Caco-2 (cell line): ENCODE measurements around the gene MT1HL1. TPM values are rescaled to one million over a fixed set of nuclear protein-coding genes. Genes with fewer than 3 reads are reported as not detected.

Experiments
- BruUV-seq: library from RNA; stranded (reverse); fragments of 400-500 nt; replicated peaks from 2 replicates; lab custom pipeline; 2021; lab: Mats Ljungman, UMichigan
- CTCF ChIA-PET: fragments of 300-600 bp; sonication (Branson Sonifier 250); formaldehyde crosslinking; loops from one replicate; lab custom pipeline; 2022; ENCODE audit warnings: antibody characterized with exemption; lab: Charles Lee
- POLR2A ChIA-PET: fragments of 300-600 bp; sonication (Branson Sonifier 250); formaldehyde crosslinking; loops from one replicate; lab custom pipeline; 2022; ENCODE audit warnings: antibody characterized with exemption; lab: Charles Lee
- DNase-seq, 2 experiments: peaks; one replicate each; pipeline versions ENCODE4 v3.0.0 to v3.0.0-alpha.2; 2020 to 2022
- H3K27me3 ChIP-seq: replicated peaks from 2 replicates; pipeline ENCODE4 v1.6.0; 2011; ENCODE audit warnings: low read length; ENCODE audit not compliant: control insufficient read depth, insufficient read depth
- H3K36me3 ChIP-seq: 2 replicates; pipeline ENCODE4 v1.5.1; 2011; ENCODE audit warnings: low read length; ENCODE audit not compliant: control insufficient read depth, insufficient read depth
- H3K4me1 ChIP-seq: fragments of 250-450 bp; sonication (Bioruptor Pico); 2 replicates; pipeline ENCODE4 v1.5.1; 2020; ENCODE audit warnings: mild to moderate bottlenecking
- H3K4me3 ChIP-seq: 2 replicates; pipeline ENCODE4 v1.5.1; 2011; ENCODE audit warnings: low read depth, mild to moderate bottlenecking, control low read depth, low read length
- H3K9me3 ChIP-seq: fragments of 250-450 bp; sonication (Bioruptor Pico); 2 replicates; pipeline ENCODE4 v1.5.1; 2020; ENCODE audit warnings: mild to moderate bottlenecking, moderate library complexity
- H3K27ac Mint-ChIP-seq: one replicate; pipeline ENCODE4 v1.8.0; 2022; ENCODE audit warnings: mixed read lengths; ENCODE audit not compliant: unreplicated experiment
- H3K27me3 Mint-ChIP-seq: one replicate; pipeline ENCODE4 v1.8.0; 2022; ENCODE audit warnings: mixed read lengths; ENCODE audit not compliant: insufficient read depth, unreplicated experiment
- H3K36me3 Mint-ChIP-seq: one replicate; pipeline ENCODE4 v1.8.0; 2022; ENCODE audit warnings: mild to moderate bottlenecking, mixed read lengths; ENCODE audit not compliant: insufficient read depth, unreplicated experiment
- H3K4me1 Mint-ChIP-seq: one replicate; pipeline ENCODE4 v1.8.0; 2022; ENCODE audit warnings: low read depth, mixed read lengths; ENCODE audit not compliant: unreplicated experiment
- H3K4me3 Mint-ChIP-seq: one replicate; pipeline ENCODE4 v1.8.0; 2022; ENCODE audit warnings: mild to moderate bottlenecking, moderate library complexity, mixed read lengths; ENCODE audit not compliant: unreplicated experiment
- H3K9me3 Mint-ChIP-seq: one replicate; pipeline ENCODE4 v1.8.0; 2022; ENCODE audit warnings: mixed read lengths; ENCODE audit not compliant: unreplicated experiment
- intact Hi-C: fragments of 100-400 bp; cut with micrococcal nuclease; formaldehyde crosslinking; loops from one replicate; pipeline ENCODE4 v1.10.0; 2022; ENCODE audit not compliant: unreplicated experiment
- total RNA-seq: library from RNA; stranded (reverse); gene quantifications from 2 replicates; pipeline ENCODE4 v1.2.3, GENCODE V29; 2022
- TF ChIP-seq, protein P1 (sequence below), 2 experiments: fragments of 200-600 bp in 1 of 2; IDR thresholded peaks; 1 replicate in 1 of 2; 2 replicates in 1 of 2; pipeline versions ENCODE4 v1.5.1 to v1.8.0; 2011 to 2022; ENCODE audit warnings: antibody characterized with exemption in 1 of 2, control low read depth in 1 of 2, inconsistent platforms in 1 of 2, low read depth in 1 of 2, low read length in 1 of 2, mild to moderate bottlenecking in 1 of 2, moderate library complexity in 1 of 2; ENCODE audit not compliant: insufficient read depth in 1 of 2, severe bottlenecking in 1 of 2, unreplicated experiment in 1 of 2

The MT1HL1 gene
- total RNA-seq, 1 experiment from 2014 or later: not detected

DNA sequence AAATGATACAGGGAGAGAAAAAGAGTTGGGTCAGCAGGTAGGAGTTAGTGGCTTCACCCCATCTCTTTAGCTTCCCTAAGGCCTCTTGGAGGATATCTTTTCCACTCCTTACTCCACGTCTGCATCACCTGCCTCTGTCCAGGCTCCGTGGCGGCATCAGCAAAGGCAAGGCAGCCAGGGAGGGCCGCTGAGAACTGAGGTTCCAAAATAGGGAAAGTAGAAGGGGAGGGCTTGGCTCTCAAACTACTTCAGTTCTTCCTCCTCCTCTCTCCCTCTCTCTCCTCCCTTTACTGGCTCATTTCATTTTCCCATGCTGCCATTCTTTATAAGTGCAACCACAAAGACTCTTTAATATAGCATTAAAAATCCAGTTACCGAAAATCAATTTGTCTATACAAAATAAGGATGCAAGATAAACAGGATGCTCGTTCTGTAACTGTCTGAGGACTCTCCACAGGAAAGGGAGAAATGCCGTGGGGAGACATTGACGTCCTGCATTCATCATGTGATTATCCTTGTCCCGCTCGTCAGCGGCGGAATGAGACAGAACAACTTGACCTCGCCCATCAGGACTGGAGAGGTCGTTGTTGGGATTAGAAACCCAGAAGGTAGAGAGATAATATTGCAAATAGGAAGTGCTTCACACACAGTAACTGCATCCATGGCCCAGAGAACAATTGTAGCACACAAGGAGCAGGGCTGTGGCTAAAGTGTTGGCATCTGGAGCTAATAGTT, 3.1 kb upstream of the MT1HL1 start:
- BruUV-seq: no TSS peak
- H3K4me3 ChIP-seq: no peak overlapping the region
- intact Hi-C loops: no loop called here
- Mint-ChIP-seq H3K27ac (no peak overlapping the region), H3K36me3 (no peaks in the 10 kb centered on the region), H3K9me3 (no peaks in the 10 kb centered on the region), H3K27me3 (peaks cover 17% of the 10 kb centered on the region), H3K4me1 (no peaks in the 10 kb centered on the region), H3K4me3 (no peak overlapping the region)
- ChIA-PET CTCF (interaction anchor here (0.5 to 0.6 kb wide), 2 partner anchors 174 to 1408 kb away, joined by 3 read pairs; no protein-coding TSS in a partner anchor), POLR2A (no interaction called here)
- H3K27me3 ChIP-seq: no peaks in the 10 kb centered on the region
- DNase-seq: no peak
- no peaks in the 10 kb centered on the region for H3K4me1 ChIP-seq
- no peaks in the 10 kb centered on the region for H3K9me3 ChIP-seq
- H3K36me3 ChIP-seq: no peaks in the 10 kb centered on the region
- TF ChIP-seq, protein P1, sequence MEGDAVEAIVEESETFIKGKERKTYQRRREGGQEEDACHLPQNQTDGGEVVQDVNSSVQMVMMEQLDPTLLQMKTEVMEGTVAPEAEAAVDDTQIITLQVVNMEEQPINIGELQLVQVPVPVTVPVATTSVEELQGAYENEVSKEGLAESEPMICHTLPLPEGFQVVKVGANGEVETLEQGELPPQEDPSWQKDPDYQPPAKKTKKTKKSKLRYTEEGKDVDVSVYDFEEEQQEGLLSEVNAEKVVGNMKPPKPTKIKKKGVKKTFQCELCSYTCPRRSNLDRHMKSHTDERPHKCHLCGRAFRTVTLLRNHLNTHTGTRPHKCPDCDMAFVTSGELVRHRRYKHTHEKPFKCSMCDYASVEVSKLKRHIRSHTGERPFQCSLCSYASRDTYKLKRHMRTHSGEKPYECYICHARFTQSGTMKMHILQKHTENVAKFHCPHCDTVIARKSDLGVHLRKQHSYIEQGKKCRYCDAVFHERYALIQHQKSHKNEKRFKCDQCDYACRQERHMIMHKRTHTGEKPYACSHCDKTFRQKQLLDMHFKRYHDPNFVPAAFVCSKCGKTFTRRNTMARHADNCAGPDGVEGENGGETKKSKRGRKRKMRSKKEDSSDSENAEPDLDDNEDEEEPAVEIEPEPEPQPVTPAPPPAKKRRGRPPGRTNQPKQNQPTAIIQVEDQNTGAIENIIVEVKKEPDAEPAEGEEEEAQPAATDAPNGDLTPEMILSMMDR (IDR thresholded peaks at IDR 0.05; ENCODE audit: insufficient read depth in 1 of 2, low read depth in 1 of 2, low read length in 1 of 2, severe bottlenecking in 1 of 2, unreplicated experiment in 1 of 2): no peak

DNA sequence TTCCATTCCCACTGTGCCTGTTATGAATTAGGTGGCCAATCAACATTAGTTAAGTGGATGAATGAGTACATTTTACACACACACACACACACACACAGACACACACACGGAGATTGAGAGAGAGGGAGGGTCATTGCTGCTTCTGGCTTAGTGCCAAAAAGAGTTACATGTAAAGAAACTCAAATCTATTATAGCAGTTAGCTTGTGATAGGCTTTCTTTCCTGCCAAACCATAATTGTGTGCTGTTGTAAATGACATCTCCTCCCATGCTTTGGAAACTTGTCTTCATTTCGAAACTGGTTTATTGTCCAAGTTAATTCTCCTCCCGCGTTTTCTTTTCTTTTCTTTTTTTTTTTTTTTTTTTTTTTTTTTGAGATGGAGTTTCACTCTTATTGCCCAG, 1.4 kb upstream of the MT1HL1 start:
- Mint-ChIP-seq H3K27me3 (peaks cover 25% of the 10 kb centered on the region), H3K9me3 (no peaks in the 10 kb centered on the region), H3K4me3 (no peak overlapping the region), H3K27ac (no peak overlapping the region), H3K36me3 (no peaks in the 10 kb centered on the region), H3K4me1 (no peaks in the 10 kb centered on the region)
- CTCF ChIA-PET: no interaction called here
- no peak for DNase-seq
- no peaks in the 10 kb centered on the region for H3K27me3 ChIP-seq
- no peaks in the 10 kb centered on the region for H3K9me3 ChIP-seq
- BruUV-seq: no TSS peak
- POLR2A ChIA-PET: no interaction called here
- TF ChIP-seq, protein P1 (IDR thresholded peaks at IDR 0.05; ENCODE audit: insufficient read depth in 1 of 2, low read depth in 1 of 2, low read length in 1 of 2, severe bottlenecking in 1 of 2, unreplicated experiment in 1 of 2): no peak
- intact Hi-C loops: no loop called here
- no peak overlapping the region for H3K4me3 ChIP-seq
- H3K4me1 ChIP-seq: no peaks in the 10 kb centered on the region
- H3K36me3 ChIP-seq: no peaks in the 10 kb centered on the region

DNA sequence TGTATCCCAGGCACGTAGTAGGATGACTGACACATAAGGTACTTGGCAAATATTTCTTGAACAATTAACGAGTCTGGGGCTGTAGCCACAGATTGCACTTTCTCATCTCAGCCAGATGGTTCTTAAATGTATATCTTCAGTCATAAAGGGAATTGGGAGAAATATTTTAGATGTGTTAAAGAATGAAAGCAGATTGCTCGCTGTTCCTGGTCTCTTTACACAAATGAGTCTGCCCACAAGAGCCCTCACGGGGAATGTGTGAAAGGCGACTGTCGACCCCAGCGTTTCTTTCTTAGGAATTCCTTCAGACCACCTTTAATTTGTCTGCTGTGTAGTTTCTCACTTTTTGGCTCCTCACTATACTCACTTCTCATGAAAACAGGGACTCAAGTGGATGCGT, 725 bp downstream of the MT1HL1 start:
- ChIA-PET CTCF (no interaction called here), POLR2A (no interaction called here)
- intact Hi-C loops: no loop called here
- Mint-ChIP-seq H3K4me3 (no peak overlapping the region), H3K27ac (no peak overlapping the region), H3K36me3 (no peaks in the 10 kb centered on the region), H3K27me3 (peaks cover 29% of the 10 kb centered on the region), H3K4me1 (no peaks in the 10 kb centered on the region), H3K9me3 (no peaks in the 10 kb centered on the region)
- no peaks in the 10 kb centered on the region for H3K9me3 ChIP-seq
- TF ChIP-seq, protein P1 (IDR thresholded peaks at IDR 0.05; ENCODE audit: insufficient read depth in 1 of 2, low read depth in 1 of 2, low read length in 1 of 2, severe bottlenecking in 1 of 2, unreplicated experiment in 1 of 2): no peak
- no peak for DNase-seq
- no peaks in the 10 kb centered on the region for H3K4me1 ChIP-seq
- H3K4me3 ChIP-seq: no peak overlapping the region
- H3K36me3 ChIP-seq: no peaks in the 10 kb centered on the region
- H3K27me3 ChIP-seq: no peaks in the 10 kb centered on the region
- no TSS peak for BruUV-seq
